Measurements from ENCODE around the gene THEMIS2. TPM values are rescaled to one million over a fixed set of nuclear protein-coding genes. Genes with fewer than 3 reads are reported as not detected.
A peak's percentile ranks its signal among the peaks of the same experiment; 100 is the strongest.

The THEMIS2 gene
- polyA plus RNA-seq, 3 donors, result 306 to 618 (median 344) TPM

DNA sequence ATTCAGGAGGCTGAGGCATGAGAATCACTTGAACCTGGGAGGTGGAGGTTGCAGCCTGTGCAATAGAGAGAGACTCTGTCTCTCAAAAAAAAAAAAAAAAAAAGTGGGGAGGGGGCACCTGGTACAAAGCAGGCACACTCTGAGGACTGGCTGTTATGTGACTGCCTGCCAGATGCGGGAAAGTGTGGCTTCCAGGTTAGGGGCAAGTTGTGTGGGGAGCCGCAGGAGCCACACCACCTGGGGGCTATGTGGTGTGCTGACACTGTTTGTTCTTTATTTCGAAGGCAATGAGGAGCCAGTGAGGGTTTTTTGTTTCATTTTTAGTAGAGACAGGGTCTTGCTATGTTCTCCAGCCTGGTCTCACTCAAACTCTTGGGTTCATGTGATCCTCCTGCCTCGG is 5.7 kb downstream of the THEMIS2 start:
- Mint-ChIP-seq H3K27ac (peak overlapping the region; percentile 77 to 99 (median 99)), H3K9me3 (peaks cover 0 to 3% (median 0%) of the 10 kb centered on the region in 7 donors), H3K4me1 (peaks cover 74% of the 10 kb centered on the region), H3K4me3 (peak overlapping the region in 1 of 2 donors; percentile 57), H3K36me3 (peaks cover 74 to 91% of the 10 kb centered on the region in 2 donors), H3K27me3 (ENCODE audit: low read depth in 3 of 3) (peaks cover 0 to 2% (median 1%) of the 10 kb centered on the region in 3 donors)
- intact Hi-C loops (cut with micrococcal nuclease), result no loop called here
- TF ChIP-seq, protein P1, sequence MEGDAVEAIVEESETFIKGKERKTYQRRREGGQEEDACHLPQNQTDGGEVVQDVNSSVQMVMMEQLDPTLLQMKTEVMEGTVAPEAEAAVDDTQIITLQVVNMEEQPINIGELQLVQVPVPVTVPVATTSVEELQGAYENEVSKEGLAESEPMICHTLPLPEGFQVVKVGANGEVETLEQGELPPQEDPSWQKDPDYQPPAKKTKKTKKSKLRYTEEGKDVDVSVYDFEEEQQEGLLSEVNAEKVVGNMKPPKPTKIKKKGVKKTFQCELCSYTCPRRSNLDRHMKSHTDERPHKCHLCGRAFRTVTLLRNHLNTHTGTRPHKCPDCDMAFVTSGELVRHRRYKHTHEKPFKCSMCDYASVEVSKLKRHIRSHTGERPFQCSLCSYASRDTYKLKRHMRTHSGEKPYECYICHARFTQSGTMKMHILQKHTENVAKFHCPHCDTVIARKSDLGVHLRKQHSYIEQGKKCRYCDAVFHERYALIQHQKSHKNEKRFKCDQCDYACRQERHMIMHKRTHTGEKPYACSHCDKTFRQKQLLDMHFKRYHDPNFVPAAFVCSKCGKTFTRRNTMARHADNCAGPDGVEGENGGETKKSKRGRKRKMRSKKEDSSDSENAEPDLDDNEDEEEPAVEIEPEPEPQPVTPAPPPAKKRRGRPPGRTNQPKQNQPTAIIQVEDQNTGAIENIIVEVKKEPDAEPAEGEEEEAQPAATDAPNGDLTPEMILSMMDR (IDR thresholded peaks at IDR 0.05), result no peak
- peaks cover 100% of the 10 kb centered on the region for H3K79me2 ChIP-seq (ENCODE audit: insufficient read depth, low read length)
- no peak overlapping the region for H2AFZ ChIP-seq (ENCODE audit: insufficient read depth, low read depth, low read length, poor library complexity, severe bottlenecking)
- 84% methylated on average over 2 of the region's 4 CpGs for WGBS (ENCODE audit: insufficient coverage)
- DNase-seq, result no peak
- peak overlapping the region in 1 of 3 experiments; percentile 30 for H3K4me3 ChIP-seq (replicated peaks in 1 of 3; ENCODE audit: low read depth in 2 of 3, low read length in 3 of 3)
- peaks cover 80% of the 10 kb centered on the region for H4K20me1 ChIP-seq (ENCODE audit: insufficient read depth, low read length)
- H3K36me3 ChIP-seq (replicated peaks in 1 of 2; ENCODE audit: control insufficient read depth in 1 of 2, insufficient read depth in 2 of 2, low read length in 2 of 2), result peaks cover 65 to 71% of the 10 kb centered on the region in 2 donors
- no peaks in the 10 kb centered on the region for H3K9me3 ChIP-seq (replicated peaks in 1 of 2; ENCODE audit: control insufficient read depth in 1 of 2, insufficient read depth in 1 of 2, low read length in 2 of 2)
- peaks cover 88 to 96% of the 10 kb centered on the region in 2 donors for H3K4me1 ChIP-seq (ENCODE audit: control insufficient read depth in 1 of 2, insufficient read depth in 2 of 2, low read length in 2 of 2)
- peak overlapping the region; percentile 30 for H3K4me2 ChIP-seq (replicated peaks; ENCODE audit: extremely low read depth, low read length, poor library complexity, severe bottlenecking)
- H3K9ac ChIP-seq (ENCODE audit: insufficient read depth, low read length, poor library complexity, severe bottlenecking), result no peak overlapping the region
- peak overlapping the region; percentile 77 to 96 for H3K27ac ChIP-seq (ENCODE audit: low read depth in 1 of 2, low read length in 2 of 2)
- H3K27me3 ChIP-seq (ENCODE audit: control insufficient read depth in 2 of 2, insufficient read depth in 2 of 2, low read length in 2 of 2), result no peaks in the 10 kb centered on the region

- intact Hi-C loops (cut with micrococcal nuclease), result no loop called here
- Histone ChIP-seq H3K4me2 (replicated peaks; ENCODE audit: extremely low read depth, low read length, poor library complexity, severe bottlenecking) (peak overlapping the region; percentile 30), H3K9ac (ENCODE audit: insufficient read depth, low read length, poor library complexity, severe bottlenecking) (no peak overlapping the region), H4K20me1 (ENCODE audit: insufficient read depth, low read length) (peaks cover 77% of the 10 kb centered on the region), H3K9me3 (replicated peaks in 1 of 2; ENCODE audit: control insufficient read depth in 1 of 2, insufficient read depth in 1 of 2, low read length in 2 of 2) (no peaks in the 10 kb centered on the region), H3K27me3 (ENCODE audit: control insufficient read depth in 2 of 2, insufficient read depth in 2 of 2, low read length in 2 of 2) (no peaks in the 10 kb centered on the region), H3K36me3 (replicated peaks in 1 of 2; ENCODE audit: control insufficient read depth in 1 of 2, insufficient read depth in 2 of 2, low read length in 2 of 2) (peaks cover 73 to 79% of the 10 kb centered on the region in 2 donors), H3K79me2 (ENCODE audit: insufficient read depth, low read length) (peaks cover 100% of the 10 kb centered on the region), H3K27ac (ENCODE audit: low read depth in 1 of 2, low read length in 2 of 2) (peak overlapping the region; percentile 77 to 99), H3K4me1 (ENCODE audit: control insufficient read depth in 1 of 2, insufficient read depth in 2 of 2, low read length in 2 of 2) (peaks cover 97 to 99% of the 10 kb centered on the region in 2 donors), H2AFZ (ENCODE audit: insufficient read depth, low read depth, low read length, poor library complexity, severe bottlenecking) (no peak overlapping the region), H3K4me3 (replicated peaks in 1 of 3; ENCODE audit: low read depth in 2 of 3, low read length in 3 of 3) (peak overlapping the region in 1 of 3 experiments; percentile 30)
- H3K4me1 Mint-ChIP-seq, result peaks cover 80% of the 10 kb centered on the region
- peaks cover 76 to 91% of the 10 kb centered on the region in 2 donors for H3K36me3 Mint-ChIP-seq
- peaks cover 0 to 2% (median 1%) of the 10 kb centered on the region in 3 donors for H3K27me3 Mint-ChIP-seq (ENCODE audit: low read depth in 3 of 3)
- WGBS (ENCODE audit: insufficient coverage), result 43% methylated on average over 8 of the region's 8 CpGs
- H3K27ac Mint-ChIP-seq, result peak overlapping the region; percentile 84 to 99 (median 93)
- H3K9me3 Mint-ChIP-seq, result peaks cover 0 to 2% (median 0%) of the 10 kb centered on the region in 7 donors
- TF ChIP-seq, protein P1 (IDR thresholded peaks at IDR 0.05), result no peak
- DNase-seq, result no peak
- no peak overlapping the region for H3K4me3 Mint-ChIP-seq
Observed at GRCh38 chr1:27878787-27879335, 6.5 kb downstream of the THEMIS2 start.

Data from CD14-positive monocyte (primary cell).